Right renal pelvis (tissue), 4 donors: ENCODE data around the gene CUX1. TPM values are rescaled to one million over a fixed set of nuclear protein-coding genes. Genes with fewer than 3 reads are reported as not detected.
"Not testable (repeated sequence)": the region's sequence is repeated elsewhere in the genome, so short reads cannot be mapped to it uniquely, and the experiment has no call there.

Source experiments
- DNase-seq, 4 donors: peaks; one replicate each; pipeline ENCODE4 v3.0.0-alpha.2; 2013; ENCODE audit warnings: low read depth in 4 of 4, low spot score in 3 of 4, missing footprints in 1 of 4
- polyA plus RNA-seq, 4 donors: library from polyadenylated mRNA; unstranded; fragments of 120-200 nt; gene quantifications; one replicate each; pipeline ENCODE4 v1.2.1, GENCODE V29; 2013; ENCODE audit not compliant: insufficient read length in 4 of 4

CUX1 gene
- 100 to 1,000 TPM in 3 of 4 donors, 10 to 100 TPM in 1; 93.0 to 111 (median 107) TPM for polyA plus RNA-seq

GRCh38 chr7:101817471-101818286, at the start of gene CUX1:
TSS of gene CUX1 (plus strand) at chr7:101817626. CDS start at chr7:101817640, 14 bp downstream.
- DNase-seq: no peak

- DNase-seq: no peak
These were observed 49.1 kb upstream of the CUX1 start for GRCh38 chr7:101768280-101768679.

DNA sequence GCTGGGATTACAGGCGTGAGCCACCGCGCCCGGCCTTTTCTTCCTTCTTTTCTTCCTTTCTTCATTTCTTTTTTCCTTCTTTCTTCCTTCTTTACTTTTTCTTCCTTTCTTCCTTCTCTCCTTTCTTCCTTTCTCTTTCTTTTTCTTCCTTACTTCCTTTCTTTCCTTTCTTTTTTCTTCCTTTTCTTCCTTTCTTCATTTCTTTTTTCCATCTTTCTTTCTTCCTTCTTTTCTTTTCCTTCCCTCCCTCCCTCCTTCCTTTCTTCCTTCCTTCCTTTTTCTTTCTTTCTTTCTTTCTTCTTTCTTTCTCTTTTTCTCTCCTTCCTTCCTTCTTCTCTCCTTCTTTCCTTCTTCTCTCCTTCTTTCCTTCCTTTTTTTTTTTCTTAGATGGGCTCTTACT, 47.0 kb upstream of the CUX1 start:
- no peak for DNase-seq

DNA sequence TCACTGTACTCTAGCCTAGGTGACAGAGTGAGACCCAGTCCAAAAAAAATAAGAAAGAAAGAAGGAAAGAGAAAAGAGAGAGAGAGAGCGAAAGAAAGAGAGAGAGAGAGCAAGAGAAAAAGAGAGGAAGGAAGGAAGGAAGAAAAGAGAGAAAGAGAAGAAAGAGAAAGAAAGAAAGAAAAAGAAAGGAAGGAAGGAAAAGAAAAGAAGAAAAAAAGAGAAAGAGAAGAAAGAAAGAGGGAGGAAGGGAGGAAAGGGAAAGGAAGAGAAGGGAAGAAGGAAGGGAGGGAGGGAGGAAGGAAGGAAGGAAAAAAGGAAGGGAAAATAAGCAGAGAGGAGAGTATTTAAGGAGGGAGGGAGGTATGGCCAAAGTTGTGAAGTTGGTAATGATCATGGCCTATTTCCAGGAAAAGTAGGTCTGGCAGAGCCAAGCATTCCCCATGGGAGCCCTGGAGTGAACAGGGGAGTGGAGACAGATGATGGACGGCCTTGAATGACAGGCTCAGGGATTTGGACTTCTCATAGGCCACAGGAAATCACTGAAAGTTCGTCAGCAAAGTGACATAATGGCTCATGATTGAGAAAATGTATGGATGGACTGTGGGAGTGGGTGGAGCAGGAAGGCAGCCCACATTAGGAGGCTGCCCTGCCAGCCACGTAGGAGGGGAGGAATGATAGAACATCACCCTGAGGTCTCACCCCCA, 44.8 kb upstream of the CUX1 start:
- no peak for DNase-seq

DNA sequence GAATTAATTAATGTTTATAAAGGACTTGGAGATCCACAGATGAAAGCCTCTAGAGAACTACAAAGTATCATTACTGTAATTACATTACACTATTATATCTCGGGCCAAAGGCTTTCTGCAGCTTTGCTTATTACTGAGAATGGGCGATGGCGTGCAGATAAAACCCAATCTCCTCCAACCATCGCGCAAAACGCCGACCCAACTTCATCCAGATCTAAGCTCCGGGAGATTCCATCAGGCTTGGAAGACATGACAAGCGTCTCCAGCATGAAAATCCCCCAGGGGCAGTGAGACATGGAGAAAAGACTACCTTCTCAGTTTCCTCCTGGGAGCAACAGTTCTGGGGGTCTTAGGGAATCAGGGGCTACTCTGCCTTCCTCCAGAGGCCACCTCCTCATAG, 42.2 kb upstream of the CUX1 start:
- no peak for DNase-seq

- no peak for DNase-seq
These were observed 39.3 kb upstream of the CUX1 start for GRCh38 chr7:101778026-101778580.

DNA sequence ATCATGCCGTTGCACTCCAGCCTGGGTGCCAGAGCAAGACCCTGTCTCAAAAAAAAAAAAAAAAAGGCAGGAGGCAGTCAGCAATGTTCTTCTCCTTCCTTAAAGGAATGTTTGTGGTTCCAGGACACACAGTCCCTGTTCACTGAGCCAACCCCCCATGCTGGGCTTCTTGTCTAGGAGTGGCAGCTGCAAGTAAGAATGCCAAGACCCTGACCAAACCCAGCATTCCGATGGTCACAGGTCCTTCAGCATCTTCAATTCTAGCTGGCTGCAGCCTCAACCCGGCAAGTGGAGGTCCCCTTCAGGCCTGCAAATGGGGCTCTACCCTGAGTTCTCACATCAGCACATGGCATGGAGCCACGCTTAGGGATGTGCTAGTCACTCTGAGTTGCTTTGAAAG, 38.2 kb upstream of the CUX1 start:
- no peak for DNase-seq

DNA sequence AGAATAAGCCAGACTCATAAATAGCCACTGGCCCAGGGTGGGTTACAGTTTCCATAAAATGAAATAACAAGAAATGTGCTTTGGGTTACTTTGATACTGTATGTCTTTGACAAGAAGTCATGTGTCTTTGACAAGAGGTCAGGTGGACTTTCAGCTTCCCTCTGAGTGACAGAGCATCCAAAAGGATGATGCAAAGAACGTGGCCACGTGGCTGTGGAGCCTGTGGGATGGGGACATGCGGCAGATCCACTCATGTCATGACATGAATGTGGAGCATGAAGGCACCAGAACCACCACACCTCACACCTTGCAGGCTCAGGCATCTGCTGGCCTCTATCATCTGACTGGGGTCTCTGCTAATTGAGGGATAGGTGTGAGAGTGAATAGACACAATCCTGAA, 37.1 kb upstream of the CUX1 start:
- no peak for DNase-seq

GRCh38 chr7:101781439-101781838, 36.0 kb upstream of the CUX1 start:
- peak in 1 of 4 donors; percentile 33 for DNase-seq

DNA sequence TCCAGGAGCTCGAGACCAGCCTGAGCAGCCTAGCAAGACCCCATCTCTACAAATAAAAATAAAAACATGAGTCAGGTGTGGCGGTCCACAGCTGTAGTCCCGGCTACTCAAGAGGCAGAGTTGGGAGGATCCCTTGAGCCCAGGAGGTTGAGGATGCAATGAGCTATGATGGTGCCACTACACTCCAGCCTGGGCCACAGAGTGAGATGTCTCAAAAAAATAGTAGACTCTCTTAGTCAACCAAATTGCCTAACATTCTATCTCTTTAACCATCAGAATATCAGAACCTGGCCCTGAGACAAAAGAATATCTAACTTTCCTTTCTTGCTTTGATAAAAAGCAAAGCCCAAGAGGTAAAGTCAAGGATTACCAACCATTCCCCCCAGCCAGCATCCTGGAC, 35.0 kb upstream of the CUX1 start:
- DNase-seq: no peak

DNA sequence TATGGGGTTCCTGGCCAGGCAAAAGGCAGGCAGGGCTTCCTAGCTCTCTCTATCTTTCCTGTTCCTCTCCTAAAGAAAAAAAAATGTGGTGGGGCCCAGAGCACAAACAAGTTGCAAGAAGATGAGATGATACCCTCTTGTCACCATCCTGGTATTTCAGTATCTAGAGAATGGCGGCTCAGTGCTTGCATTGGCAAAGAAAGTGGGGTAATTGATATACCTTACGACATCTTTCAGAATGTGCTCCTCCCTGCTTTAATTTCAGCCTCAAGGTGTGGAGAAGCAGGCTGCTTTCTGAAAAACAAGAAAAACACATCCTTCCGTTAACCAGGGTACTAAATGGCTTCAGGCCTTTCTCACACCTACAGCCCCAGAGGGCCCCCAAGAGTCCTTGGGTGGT, 34.5 kb upstream of the CUX1 start:
- no peak for DNase-seq

DNA sequence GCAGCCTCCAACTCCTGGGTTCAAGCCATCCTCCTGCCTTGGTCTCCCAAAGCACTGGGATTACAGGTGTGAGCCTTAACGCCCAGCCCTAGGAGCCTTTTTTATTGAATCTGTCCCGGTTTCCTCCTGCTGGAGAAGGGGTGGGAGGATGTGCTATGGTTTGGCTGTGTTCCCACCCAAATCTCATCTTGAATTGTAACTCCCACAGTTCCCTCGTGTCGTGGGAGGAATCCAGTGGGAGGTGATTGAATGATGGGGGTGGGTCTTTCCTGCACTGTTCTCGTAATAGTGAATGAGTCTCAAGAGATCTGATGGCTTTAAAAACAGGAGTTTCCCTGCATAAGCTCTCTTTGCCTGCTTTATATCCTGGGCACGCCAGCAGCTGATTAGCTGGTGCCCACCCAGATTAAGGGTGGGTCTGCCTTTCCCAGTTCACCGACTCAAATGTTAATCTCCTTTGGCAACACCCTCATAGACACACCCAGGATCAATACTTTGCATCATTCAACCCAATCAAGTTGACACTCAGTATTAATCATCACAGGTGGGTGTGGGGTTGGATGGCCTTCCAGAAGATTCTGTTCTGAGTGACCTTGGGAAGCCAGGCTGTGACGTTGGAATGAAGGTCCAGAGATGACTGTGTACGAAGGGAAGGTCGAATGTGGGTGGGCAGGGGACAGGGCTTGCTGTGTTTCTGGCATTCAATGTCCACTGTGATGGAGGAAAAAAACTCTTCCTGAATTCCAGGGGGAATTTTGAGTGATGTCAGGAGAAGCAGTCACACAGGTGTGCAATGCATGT, 33.8 kb upstream of the CUX1 start:
- DNase-seq: no peak

DNA sequence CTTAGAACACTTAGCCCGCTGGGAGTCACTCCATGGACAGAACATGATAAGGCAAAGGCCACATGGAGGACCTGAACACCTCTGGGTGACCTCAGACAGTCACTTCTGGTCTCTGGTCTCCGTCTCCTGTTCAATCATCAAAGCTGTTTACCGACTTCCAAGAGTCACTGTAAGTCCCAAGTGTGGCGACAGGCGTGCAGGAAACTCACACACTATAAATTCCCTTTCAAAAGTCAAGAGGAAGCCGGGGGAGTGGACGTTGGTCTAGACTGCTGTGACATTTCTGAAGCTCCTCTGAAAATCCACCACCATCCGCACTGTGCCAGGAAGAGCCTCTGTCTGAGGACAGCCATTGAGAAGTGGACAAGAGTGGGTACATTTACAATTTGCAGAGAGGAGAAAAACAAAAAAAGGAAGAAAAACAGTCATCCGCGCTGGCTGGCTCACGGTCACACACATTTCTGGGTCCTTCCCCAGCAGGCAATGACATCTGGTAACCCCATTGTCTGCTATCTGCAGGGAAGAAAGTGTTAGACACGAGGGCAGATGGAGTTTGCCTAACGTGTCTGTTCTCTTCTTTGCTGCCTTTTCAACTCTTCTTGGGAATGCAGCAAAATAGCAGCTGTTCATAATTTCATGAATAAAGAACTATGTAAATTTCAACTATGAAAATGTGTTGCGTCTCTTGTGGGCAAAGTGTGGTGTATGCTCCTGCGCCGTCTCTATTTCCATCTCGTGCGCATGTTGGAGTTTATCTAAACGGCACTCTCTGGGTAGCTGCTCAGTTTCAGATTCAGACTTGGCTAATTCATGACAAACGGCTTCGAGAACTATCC, 32.9 kb upstream of the CUX1 start:
- DNase-seq: peak in 1 of 4 donors; percentile 31

GRCh38 chr7:101787864-101788263, 29.6 kb upstream of the CUX1 start:
- DNase-seq: no peak

DNA sequence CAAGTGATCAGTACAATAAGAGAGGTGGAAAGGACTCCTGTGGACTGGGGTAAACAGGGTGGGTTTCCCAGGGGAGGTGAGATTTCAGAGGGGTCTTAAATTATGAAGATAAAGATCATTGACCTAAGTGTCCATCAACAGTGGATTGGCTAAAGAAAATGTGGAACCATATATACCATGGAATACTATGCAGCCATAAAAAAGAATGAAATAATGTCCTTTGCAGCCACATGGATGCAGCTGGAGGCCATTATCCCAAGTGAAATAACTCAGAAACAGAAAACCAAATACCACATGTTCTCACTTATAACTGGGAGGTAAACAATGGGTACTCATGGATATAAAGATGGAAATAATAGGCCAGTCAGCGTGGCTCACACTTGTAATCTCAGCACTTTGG, 28.9 kb upstream of the CUX1 start:
- no peak for DNase-seq

- DNase-seq: no peak
These were observed 26.7 kb upstream of the CUX1 start for GRCh38 chr7:101790566-101791293.

GRCh38 chr7:101792051-101792681, 25.3 kb upstream of the CUX1 start:
- DNase-seq: no peak

GRCh38 chr7:101792682-101793071, 24.7 kb upstream of the CUX1 start:
- DNase-seq: not testable (repeated sequence)

- DNase-seq: no peak
These were observed 22.0 kb upstream of the CUX1 start for GRCh38 chr7:101795461-101795860.
